ENCODE results near the gene CLIP1. TPM values are rescaled to one million over a fixed set of nuclear protein-coding genes. Genes with fewer than 3 reads are reported as not detected.
A peak's percentile ranks its signal among the peaks of the same experiment; 100 is the strongest.

CLIP1 gene
- total and polyA plus RNA-seq, 2 of the 13 experiments (the other 11 are each of a cell fraction or from before 2014, with no cell fraction given) = 28.9 to 43.7 TPM

GRCh38 chr12:122406701-122407164 is 15.7 kb downstream of the CLIP1 start:
- WGBS (ENCODE audit: low lambda C conversion rate) = 3% methylated on average over 3 of the region's 3 CpGs
- intact Hi-C loops (cut with micrococcal nuclease; ENCODE audit: unreplicated experiment) (loop anchor here (1.0 kb wide), 1 partner anchor 15 kb away; no protein-coding TSS in a partner anchor), in situ Hi-C loops (cut with HindIII; ENCODE audit: extremely low pct_ligation_motif_present, low pct_unique_long_range_greater_than_20kb) (no loop called here)
- BruUV-seq (replicated peaks) = TSS peak; percentile 94
- POLR2A ChIA-PET = interaction anchor here (1.0 to 3.5 kb wide), 14 partner anchors 10 to 181 kb away, joined by 3 to 98 read pairs (median 8); partner anchors contain the start of genes CLIP1, DIABLO, KNTC1 and RSRC2
- H3K9me3 ChIP-seq (ENCODE audit: low read length) = no peaks in the 10 kb centered on the region
- peak; percentile 72 for ATAC-seq
- H3K4me2 ChIP-seq (ENCODE audit: low read depth, low read length) = peak overlapping the region; percentile 70
- peaks cover 37% of the 10 kb centered on the region for H3K4me1 ChIP-seq (ENCODE audit: insufficient read depth, low read length)
- H3K79me2 ChIP-seq (ENCODE audit: insufficient read depth, low read length) = peaks cover 15% of the 10 kb centered on the region
- no peak for FAIRE-seq
- H3K27ac ChIP-seq (ENCODE audit: extremely low read length, insufficient read depth, low read length) = peak overlapping the region; percentile 79
- CTCF ChIA-PET (ENCODE audit: low intra/inter-chr PET ratio, low total read pairs) = interaction anchor here (1.9 kb wide), 1 partner anchor 65 kb away, joined by 5 read pairs; no protein-coding TSS in a partner anchor
- no peak overlapping the region for H2AFZ ChIP-seq (ENCODE audit: low read length)
- H3K27me3 ChIP-seq (ENCODE audit: control insufficient read depth in 1 of 2, insufficient read depth in 2 of 2, low read length in 2 of 2) = no peaks in the 10 kb centered on the region
- H3K9ac ChIP-seq (ENCODE audit: insufficient read depth, low read depth, low read length) = peak overlapping the region; percentile 64
- no peaks in the 10 kb centered on the region for H4K20me1 ChIP-seq (ENCODE audit: insufficient read depth, low read length)
- peak overlapping the region in 2 of 3 experiments; percentile 37 to 38; a peak in 3 of 6 replicates for H3K4me3 ChIP-seq (replicated peaks in 1 of 3; ENCODE audit: insufficient read depth in 1 of 3, low read depth in 2 of 3, low read length in 3 of 3)
- peak; percentile 52 for DNase-seq (ENCODE audit: low spot score)
- H3K36me3 ChIP-seq (replicated peaks in 1 of 2; ENCODE audit: control insufficient read depth in 1 of 2, insufficient read depth in 2 of 2, low read length in 2 of 2) = no peaks in the 10 kb centered on the region; a peak in 1 of 5 replicates
- TF ChIP-seq ATF4 (CRISPR knock-in tag; IDR thresholded peaks at IDR 0.05) (peak in 1 of 2 experiments; percentile 98; a peak in 2 of 4 replicates), RORA (CRISPR knock-in tag; IDR thresholded peaks at IDR 0.05) (no peak), ZSCAN22 (CRISPR knock-in tag; IDR thresholded peaks at IDR 0.05) (no peak), ATF2 (CRISPR knock-in tag; IDR thresholded peaks at IDR 0.05) (no peak), ZNF781 (CRISPR knock-in tag; IDR thresholded peaks at IDR 0.05; ENCODE audit: borderline replicate concordance, not compliant biosample characterization) (no peak), ZFP41 (CRISPR knock-in tag; IDR thresholded peaks at IDR 0.05; ENCODE audit: borderline replicate concordance) (no peak), ZNF292 (CRISPR knock-in tag; IDR thresholded peaks at IDR 0.05; ENCODE audit: borderline replicate concordance, low read depth) (0 out of 2 replicates have a peak, but pooled peaks have one; percentile 9), XBP1 (CRISPR knock-in tag; IDR thresholded peaks at IDR 0.05) (no peak), ZFY (CRISPR knock-in tag; IDR thresholded peaks at IDR 0.05) (peak; percentile 48; the same call in 1 of the 2 replicates), ATF3 (CRISPR knock-in tag; IDR thresholded peaks at IDR 0.05) (peak; percentile 57; the same call in 1 of the 2 replicates), SAP130 (CRISPR knock-in tag; IDR thresholded peaks at IDR 0.05; ENCODE audit: low read depth) (peak; percentile 24; the same call in 1 of the 2 replicates), HNF4G (IDR thresholded peaks at IDR 0.05; ENCODE audit: borderline replicate concordance, low read depth, low read length) (peak; percentile 67; the same call in 1 of the 2 replicates), HNF4G (CRISPR knock-in tag; IDR thresholded peaks at IDR 0.05; ENCODE audit: borderline replicate concordance, low read depth) (no peak), DDIT3 (CRISPR knock-in tag; IDR thresholded peaks at IDR 0.05) (peak; percentile 99), PLRG1 (conservative IDR thresholded peaks at IDR 0.05) (no peak), THAP11 (CRISPR knock-in tag; IDR thresholded peaks at IDR 0.05) (peak; percentile 33; the same call in 1 of the 2 replicates), ASH2L (IDR thresholded peaks at IDR 0.05; ENCODE audit: insufficient read length, low read depth, low read length) (no peak), ZNF18 (CRISPR knock-in tag; IDR thresholded peaks at IDR 0.05; ENCODE audit: insufficient replicate concordance) (no peak), MAFK (conservative IDR thresholded peaks at IDR 0.05 in 1 of 2, IDR thresholded peaks at IDR 0.05 in 1 of 2; ENCODE audit: low read length in 2 of 2) (no peak), ZNF180 (CRISPR knock-in tag; IDR thresholded peaks at IDR 0.05; ENCODE audit: borderline replicate concordance, low read depth) (no peak)
